Stimulated activated CD4-positive, alpha-beta T cell treated with anti-CD3 and anti-CD28 coated beads, TNF-alpha, amount 100 ng/mL, for 1 hour (primary cell): Measurements from ENCODE around the gene SLC5A4.

ENCODE experiments used
- DNase-seq, 3 donors: peaks; one replicate each; pipeline ENCODE4 v3.0.0-alpha.2; 2020; ENCODE audit warnings: low read depth in 3 of 3, low spot score in 1 of 3

Gene SLC5A4

DNA sequence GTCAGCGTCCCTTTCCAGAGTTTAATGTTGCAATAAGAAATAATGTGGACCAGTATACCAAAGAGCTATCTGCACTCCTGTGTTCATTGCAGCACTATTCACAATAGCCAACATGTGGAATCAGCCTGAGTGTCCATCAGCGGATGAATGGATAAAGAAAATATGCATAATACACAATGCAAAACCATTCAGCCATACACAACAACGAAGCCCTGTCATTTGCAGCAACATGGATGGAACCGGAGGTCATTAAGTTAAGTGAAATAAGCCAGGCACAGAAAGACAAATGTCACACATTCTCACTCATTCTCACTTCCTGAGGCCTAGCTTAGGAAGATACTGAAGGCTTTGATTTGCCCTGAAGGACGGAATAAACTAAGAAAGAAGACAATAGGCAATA lies 22.1 kb downstream of the SLC5A4 start:
- no peak for DNase-seq

DNA sequence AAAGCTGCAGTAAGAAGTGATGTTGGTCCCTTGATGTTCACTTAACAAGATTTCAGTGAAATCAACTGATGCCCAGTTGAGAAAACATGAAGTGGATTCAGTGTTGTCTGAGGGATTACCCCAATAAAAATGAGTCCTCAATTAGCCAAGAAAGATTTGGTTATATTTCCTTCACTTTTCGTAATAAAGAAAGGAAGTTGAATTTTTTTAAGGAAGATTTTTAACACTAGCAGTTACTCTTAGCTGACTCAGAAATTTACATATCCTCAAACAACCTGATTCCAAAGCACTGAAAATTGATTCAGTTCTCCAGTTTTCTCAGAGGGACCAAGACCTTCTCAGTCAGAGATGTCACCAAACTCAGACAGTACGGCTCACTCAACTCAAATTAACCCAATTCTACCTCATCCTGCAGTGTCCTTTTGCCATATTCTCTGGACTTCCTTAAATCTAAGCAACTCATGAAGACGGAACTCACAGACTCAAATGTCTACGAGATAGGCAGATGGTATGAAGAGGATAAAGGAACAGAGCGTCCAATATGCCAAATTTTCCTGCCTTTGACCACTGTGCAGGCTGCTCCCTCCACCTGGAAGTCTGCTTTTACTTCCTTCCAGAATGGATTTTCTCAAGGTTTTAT lies 22.8 kb downstream of the SLC5A4 start:
- DNase-seq: no peak

DNA sequence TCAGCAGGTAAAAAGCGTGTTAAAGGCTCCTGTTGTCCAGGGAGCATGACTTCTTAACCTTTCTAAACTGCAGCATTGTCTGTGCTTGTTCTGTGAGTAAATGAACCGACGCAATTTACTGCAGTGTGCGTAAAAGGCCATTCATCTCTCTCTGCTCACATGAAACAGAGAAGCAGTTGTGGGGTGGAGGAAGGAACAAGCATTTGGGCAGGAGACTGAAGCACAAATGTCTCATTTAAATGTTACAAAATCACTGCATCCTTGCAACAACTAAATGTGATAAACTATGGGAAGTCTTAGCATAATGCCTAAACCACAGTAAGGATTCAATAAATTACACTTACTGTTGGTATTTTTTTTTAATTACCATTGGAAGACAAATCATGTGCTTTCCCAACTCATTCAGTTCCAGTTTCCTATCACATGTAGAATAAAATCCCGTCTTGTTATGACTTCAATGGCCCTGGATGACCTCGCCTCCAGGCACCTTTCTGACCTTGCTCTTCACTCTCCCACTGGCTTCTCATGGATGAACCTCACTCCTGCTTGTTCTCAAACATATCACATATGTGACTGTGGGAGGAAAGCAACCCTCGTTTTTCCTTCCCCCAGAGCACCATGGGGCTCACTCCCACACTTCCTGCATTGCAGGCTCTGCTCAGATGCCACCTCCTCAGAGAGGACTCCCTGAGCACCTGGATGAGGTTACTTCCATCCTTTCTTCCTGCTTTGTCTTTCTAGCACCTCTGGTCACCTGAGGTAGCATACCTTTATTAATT lies 28.6 kb downstream of the SLC5A4 start:
- no peak for DNase-seq

DNA sequence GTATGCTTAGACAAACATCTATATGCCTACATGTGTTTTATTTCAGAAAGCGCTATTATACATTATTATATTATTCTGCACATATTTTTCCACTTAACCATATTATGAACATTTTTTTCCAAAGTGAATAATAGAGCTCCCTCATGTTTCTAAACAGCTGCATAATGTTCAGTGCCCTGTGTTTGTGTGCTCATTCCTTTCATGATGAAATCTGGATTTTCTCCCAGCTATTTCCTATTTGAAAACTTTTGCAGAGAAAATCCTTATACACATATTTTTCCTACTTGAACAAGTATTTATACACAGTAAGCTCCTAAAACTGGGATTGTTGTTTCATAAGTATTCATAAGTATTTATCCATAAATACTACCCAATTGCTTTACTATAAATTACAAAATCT lies 32.2 kb downstream of the SLC5A4 start:
- no peak for DNase-seq

DNA sequence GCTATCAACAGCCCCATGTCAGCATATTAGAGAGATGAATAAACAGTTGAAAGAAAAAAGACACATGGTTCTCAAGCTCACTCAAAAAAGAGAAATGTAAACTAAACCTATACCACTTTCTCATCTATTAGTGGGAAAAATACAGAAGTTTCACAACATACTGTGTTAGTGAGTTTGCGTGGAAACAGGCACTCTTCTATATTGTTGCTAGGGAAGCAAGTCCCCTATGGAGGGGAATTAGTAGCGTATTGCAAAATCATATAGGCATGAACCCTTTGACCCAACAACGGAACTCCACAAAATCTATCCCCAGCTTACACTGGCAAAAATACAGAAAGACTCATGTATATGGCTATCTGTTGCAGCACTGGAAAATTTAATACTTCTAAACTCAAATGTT lies 36.1 kb downstream of the SLC5A4 start:
- DNase-seq: no peak

DNA sequence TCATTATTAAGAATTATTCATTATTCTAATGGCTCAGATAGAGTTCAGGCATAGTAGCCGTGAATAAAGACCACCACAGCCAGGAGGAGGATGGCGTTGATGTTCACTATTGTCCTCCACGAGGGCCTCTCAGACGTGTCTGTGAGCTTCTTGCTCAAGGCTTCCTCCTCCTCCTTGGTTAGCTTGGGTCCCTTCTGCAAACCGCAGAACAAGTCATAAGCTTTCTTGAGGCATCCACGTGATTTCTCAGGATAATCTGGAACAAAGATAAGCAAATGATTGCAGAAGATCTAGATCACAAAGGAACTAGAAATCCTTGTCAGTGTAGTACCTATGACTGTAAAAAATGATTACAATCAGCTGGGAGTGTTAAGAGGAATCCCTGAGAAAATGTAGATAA lies 36.7 kb downstream of the SLC5A4 start:
- no peak for DNase-seq

DNA sequence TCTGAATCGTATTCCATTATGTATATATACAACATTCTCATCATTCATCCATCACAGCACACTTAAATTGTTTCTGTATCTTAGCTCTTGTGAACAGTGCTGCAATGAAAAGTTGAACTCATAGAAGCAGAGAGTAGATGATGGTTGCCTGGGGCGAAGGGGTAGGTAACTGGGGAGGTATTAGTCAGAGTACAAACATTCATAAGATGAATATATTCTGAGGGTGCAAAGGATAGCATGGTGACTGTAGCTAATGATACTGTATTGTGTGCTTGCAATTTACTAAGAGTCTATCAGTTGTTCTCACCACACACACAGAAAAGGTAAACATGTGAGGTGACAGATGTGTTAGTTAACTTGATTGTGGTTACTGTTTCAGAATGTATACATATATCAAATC lies 37.7 kb downstream of the SLC5A4 start:
- DNase-seq: no peak

DNA sequence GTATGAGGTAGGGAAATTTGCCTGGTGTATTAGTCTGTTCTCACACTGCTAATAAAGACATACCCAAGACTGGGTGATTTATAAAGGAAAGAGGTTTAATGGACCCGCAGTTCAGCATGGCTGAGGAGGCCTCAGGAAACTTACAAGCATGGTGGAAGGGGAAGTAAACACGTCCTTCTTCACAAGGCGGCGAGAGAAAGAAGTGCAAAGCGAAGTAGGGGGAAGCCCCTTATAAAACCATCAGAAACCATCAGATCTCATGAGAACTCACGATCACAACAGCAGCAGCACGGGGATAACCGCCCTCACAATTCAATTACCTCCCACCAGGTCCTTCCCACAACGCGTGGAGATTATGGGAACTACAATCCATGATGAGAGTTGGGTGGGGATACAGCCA lies 38.2 kb downstream of the SLC5A4 start:
- DNase-seq: no peak

DNA sequence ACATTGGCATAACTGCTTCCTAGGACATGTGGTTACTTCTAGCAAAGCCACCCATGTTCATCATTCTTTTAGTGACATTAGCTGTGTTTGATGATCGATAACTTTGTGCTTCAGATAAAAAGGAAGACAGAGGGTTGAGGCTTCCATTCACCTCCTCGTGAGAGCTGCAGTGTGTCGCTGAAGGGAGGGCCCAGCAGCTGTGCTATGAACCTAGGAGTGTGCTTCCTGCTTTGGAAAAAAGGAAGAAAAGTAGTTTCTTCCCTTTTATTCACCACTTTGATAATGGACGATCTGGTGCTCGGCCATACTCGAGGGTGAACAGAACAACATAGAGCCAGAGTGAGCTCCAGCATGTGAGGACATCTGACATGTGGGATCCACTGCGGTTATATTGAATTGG lies 44.1 kb downstream of the SLC5A4 start:
- DNase-seq: no peak

DNA sequence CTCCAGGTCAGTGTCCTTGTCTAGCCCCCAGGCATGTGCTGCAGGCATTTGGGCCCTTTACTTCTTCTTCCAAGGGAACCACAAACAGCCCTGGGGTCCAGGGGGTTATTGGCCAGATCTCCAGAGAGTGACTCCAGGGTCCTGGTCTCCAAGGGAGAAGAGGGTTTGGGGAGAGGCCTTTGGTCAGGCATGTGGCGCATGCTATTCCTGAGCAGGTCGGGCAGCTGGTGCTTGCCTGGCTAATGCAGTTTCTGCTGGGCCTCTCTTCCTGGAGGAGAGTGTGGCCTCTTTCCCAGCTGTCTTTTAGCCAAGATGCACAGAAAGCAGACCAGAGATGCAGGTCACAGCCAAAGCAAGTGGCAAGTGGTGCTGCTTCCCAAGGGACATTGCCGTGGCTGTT lies 46.5 kb downstream of the SLC5A4 start:
- no peak for DNase-seq

DNA sequence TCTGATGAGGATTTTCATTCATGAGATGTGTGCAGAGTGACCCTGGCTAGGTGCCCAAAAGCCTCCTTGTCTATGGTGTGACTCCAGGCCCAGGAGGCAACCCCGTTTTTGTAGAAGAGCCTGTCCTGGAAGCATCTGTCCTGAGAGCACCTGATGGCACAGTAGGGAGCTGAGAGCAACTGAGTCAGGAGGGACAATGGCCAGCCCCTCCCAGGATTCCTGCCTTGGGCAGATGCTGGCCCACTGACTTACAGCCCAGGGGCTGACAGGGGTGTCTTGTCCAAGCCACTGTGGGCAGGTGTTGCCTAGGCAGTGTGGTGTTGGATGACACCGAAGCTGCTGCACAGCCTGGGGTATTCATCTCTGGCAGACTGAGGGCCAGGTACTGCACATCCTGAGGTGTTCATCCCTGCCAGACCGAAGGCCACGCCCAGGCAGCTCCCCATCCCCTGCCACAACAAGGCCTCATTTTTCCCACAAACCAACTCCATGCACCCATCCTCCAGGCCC lies 47.1 kb downstream of the SLC5A4 start:
- no peak for DNase-seq

DNA sequence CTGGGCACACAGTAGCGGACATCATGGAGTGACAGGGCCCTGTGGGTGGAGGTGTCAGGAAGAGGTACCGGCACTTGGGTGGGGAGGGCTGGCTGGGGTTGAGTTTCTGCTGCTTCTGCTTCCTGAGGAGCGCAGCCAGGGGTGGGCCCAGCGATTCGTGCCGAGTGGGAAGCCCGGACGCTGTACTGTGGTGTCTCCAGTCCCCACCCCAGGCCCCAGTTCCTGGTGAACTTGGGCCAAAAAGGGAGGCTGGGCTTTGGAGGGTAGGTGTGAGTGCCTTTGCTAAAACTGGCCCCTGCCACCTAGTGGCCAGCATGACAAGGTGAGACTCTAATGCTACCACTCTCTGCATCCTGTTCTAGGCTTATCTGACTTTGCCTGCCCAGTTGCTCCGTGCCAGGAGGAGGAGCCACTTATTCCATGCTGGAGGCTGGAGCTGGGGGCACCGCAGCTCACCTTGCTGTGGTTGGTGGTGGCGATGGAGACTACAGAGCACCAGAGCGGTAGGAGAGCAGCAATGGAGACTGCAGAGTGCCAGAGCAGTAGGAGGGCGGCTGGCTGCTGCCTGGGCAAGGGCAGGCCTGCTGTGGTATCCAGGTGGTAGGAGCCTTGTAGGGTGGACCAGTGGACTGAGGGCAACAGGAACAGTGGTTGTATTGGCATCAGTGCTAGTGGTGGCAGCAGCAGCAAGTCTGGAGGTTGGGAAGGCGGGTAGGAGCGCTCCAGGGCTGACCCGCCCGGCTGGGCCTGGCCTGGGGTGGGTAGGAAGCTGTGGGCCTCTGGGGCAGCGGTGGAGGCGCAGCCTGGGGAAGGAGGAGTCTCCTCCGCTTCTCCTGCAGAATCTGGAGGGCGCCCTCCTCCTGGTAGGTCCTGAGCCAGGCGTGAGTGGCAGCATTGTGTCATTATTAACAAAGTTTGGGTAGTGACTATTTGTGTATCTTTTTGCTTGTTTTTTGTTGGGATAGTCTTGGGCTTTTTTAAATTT lies 48.1 kb downstream of the SLC5A4 start:
- no peak for DNase-seq

DNA sequence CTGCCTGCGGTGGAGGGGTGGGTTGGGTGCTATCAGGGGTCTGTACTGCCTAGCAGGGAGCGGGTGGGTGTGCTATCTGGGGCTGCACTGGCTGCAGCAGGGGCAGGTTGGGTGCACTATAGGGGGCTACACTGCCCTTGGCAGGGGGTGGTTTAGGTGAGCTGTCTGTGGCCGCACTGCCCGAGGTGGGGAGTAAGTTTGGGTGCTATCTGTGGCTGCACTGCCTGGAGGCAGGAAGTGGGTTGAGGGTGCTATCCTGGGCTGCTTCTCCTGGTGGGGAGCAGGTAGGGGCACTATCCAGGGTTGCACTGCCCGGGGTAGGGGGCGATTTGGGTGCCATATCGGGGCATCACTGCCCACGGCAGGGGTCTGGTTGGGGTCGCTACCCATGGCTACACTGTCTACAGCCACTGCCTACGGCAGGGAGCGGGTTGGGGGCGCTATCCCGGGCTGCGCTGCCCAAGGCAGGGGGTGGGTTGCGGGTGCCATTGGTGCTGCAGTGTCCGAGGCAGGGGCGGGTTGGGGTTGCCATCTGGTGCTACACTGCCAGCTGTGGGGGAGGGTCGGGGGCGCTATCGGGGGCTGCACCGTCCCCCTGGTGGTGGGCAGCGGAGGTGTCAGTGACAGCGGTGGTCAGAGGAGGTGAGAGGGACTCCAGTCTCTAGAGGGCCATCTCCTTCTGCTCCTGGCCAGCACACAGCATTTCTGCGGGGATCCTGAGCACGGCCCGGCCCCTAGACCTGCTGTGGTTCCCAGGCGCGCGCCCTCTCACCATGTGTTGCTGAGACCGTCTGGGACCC lies 49.0 kb downstream of the SLC5A4 start:
- no peak for DNase-seq

DNA sequence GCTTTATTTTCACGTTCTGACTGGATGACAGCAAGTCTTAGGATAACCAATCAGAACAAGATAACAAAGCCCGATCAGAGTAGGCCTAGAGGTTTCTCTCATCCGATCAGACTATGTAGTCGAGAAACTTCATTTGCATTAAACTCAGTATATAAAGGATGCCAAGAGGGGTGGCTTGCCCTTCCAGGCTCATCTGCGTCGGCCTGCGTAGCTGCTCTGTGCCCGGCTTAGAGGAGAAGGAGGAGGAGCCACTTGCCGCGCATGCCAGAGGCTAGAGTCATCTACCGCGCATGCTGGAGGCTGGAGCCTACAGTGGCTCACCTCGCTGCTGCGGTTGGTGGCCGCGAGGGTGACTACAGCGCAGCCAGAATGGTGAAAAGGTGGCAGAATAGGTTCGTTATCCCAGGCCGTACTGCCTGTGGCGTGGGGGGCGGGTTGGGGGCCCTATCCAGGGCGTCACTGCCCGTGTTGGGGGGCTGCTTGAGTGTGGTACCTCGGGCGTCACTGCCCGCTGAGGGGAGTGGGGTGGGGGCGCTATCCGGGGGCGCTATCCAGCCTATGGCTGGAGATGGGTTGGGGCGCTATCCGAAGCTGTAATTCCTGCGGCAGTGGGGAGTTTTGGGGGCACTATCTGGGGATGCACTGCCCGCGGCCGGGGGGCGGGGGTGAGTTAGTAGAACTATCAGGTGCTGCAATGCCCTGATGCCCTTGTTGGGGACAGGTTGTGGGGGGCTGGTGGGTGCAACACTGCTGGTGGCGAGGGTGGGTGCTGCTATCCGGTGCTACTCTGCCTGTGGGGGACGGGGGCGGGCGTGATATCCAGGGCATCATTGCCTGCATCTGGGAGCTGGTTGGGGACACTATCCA lies 50.1 kb downstream of the SLC5A4 start, which contains the start of gene RFPL2:
TSS of gene RFPL2 (minus strand) at position 218 of the 867 bp plus-strand sequence. CDS start 2,622 bp downstream, outside the sequence.
- DNase-seq: no peak

DNA sequence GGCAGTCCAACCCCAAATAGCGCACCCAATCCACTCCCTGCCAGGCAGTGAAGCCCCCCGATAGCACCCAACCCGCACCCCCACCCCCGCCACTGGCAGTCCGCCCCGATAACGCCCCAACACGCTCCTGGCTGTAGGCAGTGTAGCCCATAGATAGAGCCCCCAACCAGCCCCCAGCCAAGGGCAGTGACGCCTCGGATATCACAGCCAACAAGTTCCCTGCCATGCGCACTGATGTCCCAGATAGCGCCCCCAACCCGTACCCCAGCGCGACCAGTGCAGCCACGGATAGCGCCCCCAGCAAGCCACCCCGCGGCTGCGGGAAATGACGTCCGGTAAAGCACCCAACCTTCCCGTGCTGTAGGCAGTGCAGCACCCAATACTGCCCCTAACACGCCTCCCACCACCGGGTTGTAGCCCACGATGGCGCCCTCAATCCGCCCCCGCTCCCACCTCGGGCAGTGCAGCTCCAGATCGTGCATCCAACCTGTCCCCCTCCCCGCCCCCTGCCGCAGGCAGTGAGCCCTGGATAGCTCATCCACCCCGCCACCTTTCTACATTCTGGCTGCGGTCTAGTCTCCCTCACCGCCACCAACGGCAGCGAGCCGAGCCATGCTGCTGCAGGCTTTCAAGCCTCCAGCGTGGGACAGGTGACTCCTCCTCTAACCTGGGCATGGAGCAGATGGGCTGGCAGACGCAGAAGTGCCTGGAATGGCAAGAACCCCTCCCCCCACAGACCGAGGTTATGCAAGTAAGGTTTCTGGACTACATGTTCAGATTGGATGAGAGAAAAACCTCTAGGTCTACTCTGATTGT lies 50.9 kb downstream of the SLC5A4 start:
- DNase-seq: no peak

DNA sequence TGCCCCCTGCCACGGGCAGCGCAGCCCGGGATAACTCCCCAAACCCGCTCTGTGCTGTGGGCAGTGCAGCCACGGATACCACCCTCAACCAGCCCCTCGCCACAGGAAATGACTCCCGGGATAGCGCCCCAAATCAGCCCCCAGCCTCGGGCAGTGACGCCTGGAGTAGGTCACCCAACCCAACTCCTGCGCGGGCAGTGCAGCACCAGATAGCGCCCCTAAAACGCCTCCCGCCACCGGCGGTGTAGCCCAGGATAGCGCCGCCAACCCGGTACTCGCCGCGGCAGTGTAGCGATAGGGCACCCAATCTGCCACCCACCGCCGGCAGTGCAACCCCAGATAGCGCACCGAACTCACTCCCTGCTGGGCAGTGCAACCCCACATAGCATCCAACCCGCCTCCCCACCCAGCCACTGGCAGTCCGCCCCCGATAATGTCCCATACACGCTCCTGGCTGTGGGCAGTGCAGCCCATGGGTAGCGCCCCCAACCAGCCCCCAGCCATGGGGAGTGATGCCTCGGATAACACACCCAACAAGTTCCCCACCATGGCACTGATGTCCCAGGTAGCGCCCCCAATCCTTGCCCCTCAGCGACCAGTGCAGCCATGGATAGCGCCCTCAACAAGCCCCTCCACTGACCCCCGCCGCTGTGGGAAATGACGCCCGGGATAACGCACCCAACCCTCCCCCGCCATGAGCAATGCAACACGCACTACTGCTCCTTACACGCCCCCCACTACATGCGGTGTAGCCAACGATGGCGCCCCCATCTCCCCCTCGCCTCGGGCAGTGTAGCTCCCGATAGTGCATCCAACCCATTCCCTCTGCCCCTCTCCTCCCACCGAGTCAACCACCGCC lies 51.7 kb downstream of the SLC5A4 start:
- no peak for DNase-seq

DNA sequence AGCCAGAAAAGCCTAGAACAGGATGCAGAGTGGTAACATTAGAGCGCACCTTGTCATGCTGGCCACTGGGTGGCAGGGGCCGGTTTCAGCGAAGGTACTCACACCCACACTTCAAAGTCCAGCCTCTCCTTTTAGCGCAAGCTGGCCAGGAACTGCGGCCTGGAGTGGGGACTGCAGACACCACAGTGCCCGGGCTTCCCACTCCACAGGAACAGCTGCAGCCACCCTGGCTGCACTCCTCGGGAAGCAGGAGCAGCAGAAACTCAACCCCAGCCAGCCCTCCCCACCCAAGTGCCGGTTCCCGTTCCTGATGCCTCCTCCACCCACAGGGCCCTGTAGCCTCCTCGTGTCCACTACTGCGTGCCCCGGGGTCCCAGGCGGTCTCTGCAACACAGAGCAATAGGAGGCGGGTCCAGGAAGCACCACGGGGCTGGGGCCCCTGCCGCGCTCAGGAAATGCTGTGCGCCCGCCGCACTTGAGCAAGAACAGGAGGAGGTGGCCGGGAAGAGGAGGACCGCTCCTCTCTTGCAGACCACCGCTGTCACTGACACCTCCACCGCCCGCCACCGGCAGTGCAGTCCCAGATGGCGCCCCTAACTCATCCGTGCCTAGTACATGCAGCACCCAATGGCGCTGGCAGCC lies 52.5 kb downstream of the SLC5A4 start:
- no peak for DNase-seq
